Measurements from ENCODE around the gene PPARD. TPM values are rescaled to one million over a fixed set of nuclear protein-coding genes. Genes with fewer than 3 reads are reported as not detected.

The PPARD gene
- total RNA-seq, 1 donor from 2014 or later: 9.9 TPM

DNA sequence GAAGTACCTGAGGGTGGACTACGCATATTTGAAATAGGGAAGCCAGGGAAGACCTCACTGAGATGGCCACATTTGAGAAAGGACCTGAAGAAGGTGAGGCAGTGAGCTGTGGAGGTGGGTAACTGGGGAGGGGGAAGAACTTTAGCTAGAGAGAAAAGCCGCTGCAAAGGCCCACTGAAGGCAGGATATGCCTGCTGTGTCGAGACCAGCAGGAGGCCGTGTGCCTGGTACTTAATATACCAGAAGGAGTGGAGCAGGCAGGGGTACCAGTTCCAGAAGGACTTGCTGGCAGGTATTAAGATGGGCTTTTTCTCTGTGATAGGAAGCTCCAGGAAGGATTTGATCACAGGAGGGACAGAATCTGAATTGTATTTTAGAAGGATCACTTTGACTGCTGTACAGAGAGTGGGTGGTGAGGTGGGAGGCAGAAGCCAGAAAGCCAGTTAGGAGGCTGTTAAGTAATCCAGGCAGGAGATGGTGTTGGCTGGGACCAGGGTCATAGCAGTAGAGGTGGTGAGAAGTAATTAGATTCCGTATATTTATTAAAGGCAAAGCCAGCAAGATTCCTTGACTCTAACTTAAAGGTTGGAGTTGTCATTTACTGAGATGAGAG is 55.6 kb downstream of the PPARD start:
- peaks cover 35% of the 10 kb centered on the region for H3K79me2 ChIP-seq (ENCODE audit: insufficient read depth, low read length)
- Mint-ChIP-seq H3K36me3 (ENCODE audit: low read depth, unreplicated experiment) (peaks cover 10% of the 10 kb centered on the region), H3K4me1 (ENCODE audit: low read depth, unreplicated experiment) (peaks cover 17% of the 10 kb centered on the region), H3K27me3 (ENCODE audit: low read depth, unreplicated experiment) (peaks cover 8% of the 10 kb centered on the region), H3K9me3 (ENCODE audit: unreplicated experiment) (peaks cover 2% of the 10 kb centered on the region), H3K27ac (ENCODE audit: unreplicated experiment) (no peak overlapping the region), H3K4me3 (ENCODE audit: unreplicated experiment) (no peak overlapping the region)
- no peaks in the 10 kb centered on the region for H3K9me3 ChIP-seq (ENCODE audit: insufficient read depth, low read depth, low read length)
- H3K4me1 ChIP-seq (ENCODE audit: insufficient read depth, low read length): peaks cover 29% of the 10 kb centered on the region
- no peak overlapping the region for H2AFZ ChIP-seq (ENCODE audit: low read depth, low read length)
- DNase-seq (ENCODE audit: low read depth) (no peak), FAIRE-seq (no peak)
- peaks cover 2% of the 10 kb centered on the region for H3K36me3 ChIP-seq (ENCODE audit: insufficient read depth, low read length)
- no peak overlapping the region for H3K9ac ChIP-seq (ENCODE audit: low read length)
- no peak for TF ChIP-seq EZH2 (IDR thresholded peaks at IDR 0.05; ENCODE audit: insufficient read depth, low read length)
- TF ChIP-seq, protein P1, sequence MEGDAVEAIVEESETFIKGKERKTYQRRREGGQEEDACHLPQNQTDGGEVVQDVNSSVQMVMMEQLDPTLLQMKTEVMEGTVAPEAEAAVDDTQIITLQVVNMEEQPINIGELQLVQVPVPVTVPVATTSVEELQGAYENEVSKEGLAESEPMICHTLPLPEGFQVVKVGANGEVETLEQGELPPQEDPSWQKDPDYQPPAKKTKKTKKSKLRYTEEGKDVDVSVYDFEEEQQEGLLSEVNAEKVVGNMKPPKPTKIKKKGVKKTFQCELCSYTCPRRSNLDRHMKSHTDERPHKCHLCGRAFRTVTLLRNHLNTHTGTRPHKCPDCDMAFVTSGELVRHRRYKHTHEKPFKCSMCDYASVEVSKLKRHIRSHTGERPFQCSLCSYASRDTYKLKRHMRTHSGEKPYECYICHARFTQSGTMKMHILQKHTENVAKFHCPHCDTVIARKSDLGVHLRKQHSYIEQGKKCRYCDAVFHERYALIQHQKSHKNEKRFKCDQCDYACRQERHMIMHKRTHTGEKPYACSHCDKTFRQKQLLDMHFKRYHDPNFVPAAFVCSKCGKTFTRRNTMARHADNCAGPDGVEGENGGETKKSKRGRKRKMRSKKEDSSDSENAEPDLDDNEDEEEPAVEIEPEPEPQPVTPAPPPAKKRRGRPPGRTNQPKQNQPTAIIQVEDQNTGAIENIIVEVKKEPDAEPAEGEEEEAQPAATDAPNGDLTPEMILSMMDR (IDR thresholded peaks at IDR 0.05; ENCODE audit: insufficient read depth, low read depth, low read length): no peak
- H3K27me3 ChIP-seq (ENCODE audit: insufficient read depth, low read length): no peaks in the 10 kb centered on the region
- no peak overlapping the region for H3K4me3 ChIP-seq (ENCODE audit: insufficient read depth, low read depth, low read length)
- H3K27ac ChIP-seq (ENCODE audit: low read depth, low read length): no peak overlapping the region
- H3K4me2 ChIP-seq (ENCODE audit: low read length): no peak overlapping the region
- peaks cover 29% of the 10 kb centered on the region for H4K20me1 ChIP-seq (ENCODE audit: insufficient read depth, low read length)

- Histone ChIP-seq H3K36me3 (ENCODE audit: insufficient read depth, low read length) (peaks cover 2% of the 10 kb centered on the region), H3K79me2 (ENCODE audit: insufficient read depth, low read length) (peaks cover 37% of the 10 kb centered on the region), H3K9me3 (ENCODE audit: insufficient read depth, low read depth, low read length) (no peaks in the 10 kb centered on the region), H3K27me3 (ENCODE audit: insufficient read depth, low read length) (no peaks in the 10 kb centered on the region), H2AFZ (ENCODE audit: low read depth, low read length) (no peak overlapping the region), H3K9ac (ENCODE audit: low read length) (no peak overlapping the region), H3K4me2 (ENCODE audit: low read length) (no peak overlapping the region), H3K27ac (ENCODE audit: low read depth, low read length) (no peak overlapping the region), H3K4me3 (ENCODE audit: insufficient read depth, low read depth, low read length) (no peak overlapping the region), H4K20me1 (ENCODE audit: insufficient read depth, low read length) (peaks cover 35% of the 10 kb centered on the region), H3K4me1 (ENCODE audit: insufficient read depth, low read length) (peaks cover 23% of the 10 kb centered on the region)
- H3K36me3 Mint-ChIP-seq (ENCODE audit: low read depth, unreplicated experiment): peaks cover 10% of the 10 kb centered on the region
- H3K4me3 Mint-ChIP-seq (ENCODE audit: unreplicated experiment): no peak overlapping the region
- no peak overlapping the region for H3K27ac Mint-ChIP-seq (ENCODE audit: unreplicated experiment)
- H3K9me3 Mint-ChIP-seq (ENCODE audit: unreplicated experiment): peaks cover 2% of the 10 kb centered on the region
- no peak for DNase-seq (ENCODE audit: low read depth)
- TF ChIP-seq, protein P1 (IDR thresholded peaks at IDR 0.05; ENCODE audit: insufficient read depth, low read depth, low read length): no peak
- TF ChIP-seq EZH2 (IDR thresholded peaks at IDR 0.05; ENCODE audit: insufficient read depth, low read length): no peak
- peaks cover 8% of the 10 kb centered on the region for H3K27me3 Mint-ChIP-seq (ENCODE audit: low read depth, unreplicated experiment)
- H3K4me1 Mint-ChIP-seq (ENCODE audit: low read depth, unreplicated experiment): peaks cover 17% of the 10 kb centered on the region
- FAIRE-seq: no peak
These were observed 56.2 kb downstream of the PPARD start for GRCh38 chr6:35398526-35398925.

DNA sequence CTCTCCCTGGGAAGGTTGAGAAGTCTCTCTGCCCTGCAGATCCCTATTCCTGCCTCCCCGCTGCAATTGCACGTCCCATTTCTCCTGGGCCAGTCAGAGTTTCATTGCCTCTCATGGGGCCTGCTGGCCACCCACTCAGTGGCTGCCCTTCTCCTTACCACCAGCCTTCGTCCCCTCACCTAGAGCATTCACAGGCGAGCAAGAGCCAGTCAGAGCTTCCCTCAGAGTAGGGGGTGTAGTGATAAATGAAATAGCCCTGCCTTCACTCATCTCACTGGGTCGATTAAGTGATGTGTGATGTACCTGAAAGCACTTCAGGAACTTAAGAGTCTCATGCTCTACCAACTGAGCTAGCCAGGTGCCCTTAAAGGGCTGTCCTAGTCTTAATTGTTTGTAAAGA is 57.8 kb downstream of the PPARD start:
- Histone ChIP-seq H3K27me3 (ENCODE audit: insufficient read depth, low read length) (no peaks in the 10 kb centered on the region), H3K9me3 (ENCODE audit: insufficient read depth, low read depth, low read length) (no peaks in the 10 kb centered on the region), H3K4me1 (ENCODE audit: insufficient read depth, low read length) (peaks cover 14% of the 10 kb centered on the region), H3K27ac (ENCODE audit: low read depth, low read length) (no peak overlapping the region), H3K36me3 (ENCODE audit: insufficient read depth, low read length) (peaks cover 2% of the 10 kb centered on the region), H4K20me1 (ENCODE audit: insufficient read depth, low read length) (peaks cover 47% of the 10 kb centered on the region), H3K4me2 (ENCODE audit: low read length) (no peak overlapping the region), H3K79me2 (ENCODE audit: insufficient read depth, low read length) (peaks cover 40% of the 10 kb centered on the region), H3K9ac (ENCODE audit: low read length) (no peak overlapping the region), H3K4me3 (ENCODE audit: insufficient read depth, low read depth, low read length) (no peak overlapping the region), H2AFZ (ENCODE audit: low read depth, low read length) (no peak overlapping the region)
- Mint-ChIP-seq H3K4me1 (ENCODE audit: low read depth, unreplicated experiment) (peaks cover 15% of the 10 kb centered on the region), H3K27ac (ENCODE audit: unreplicated experiment) (no peak overlapping the region), H3K4me3 (ENCODE audit: unreplicated experiment) (no peak overlapping the region), H3K9me3 (ENCODE audit: unreplicated experiment) (peaks cover 2% of the 10 kb centered on the region), H3K27me3 (ENCODE audit: low read depth, unreplicated experiment) (peaks cover 6% of the 10 kb centered on the region), H3K36me3 (ENCODE audit: low read depth, unreplicated experiment) (peaks cover 10% of the 10 kb centered on the region)
- no peak for DNase-seq (ENCODE audit: low read depth)
- TF ChIP-seq, protein P1 (IDR thresholded peaks at IDR 0.05; ENCODE audit: insufficient read depth, low read depth, low read length): no peak
- no peak for TF ChIP-seq EZH2 (IDR thresholded peaks at IDR 0.05; ENCODE audit: insufficient read depth, low read length)
- FAIRE-seq: no peak
